GM12892 (cell line): ENCODE measurements around the gene SVEP1.

Source experiments
- POLR2A ChIP-seq: IDR thresholded peaks from 2 replicates; pipeline ENCODE4 v1.6.1; 2011; ENCODE audit warnings: low read depth, low read length, control low read depth
- POLR2AphosphoS5 ChIP-seq: IDR thresholded peaks from 2 replicates; pipeline ENCODE4 v1.6.1; 2011; ENCODE audit warnings: low read depth, low read length, control low read depth
- TAF1 ChIP-seq: IDR thresholded peaks from 2 replicates; pipeline ENCODE4 v1.6.1; 2011; ENCODE audit warnings: low read depth, mild to moderate bottlenecking, control low read depth, low read length, borderline replicate concordance

GRCh38 chr9:110605565-110605964 lies 26.0 kb upstream of the SVEP1 start:
- TF ChIP-seq POLR2A (no peak), POLR2AphosphoS5 (no peak), TAF1 (no peak)
